GM18508 (cell line): ENCODE measurements around the gene C19orf47.

Source experiments
- ATAC-seq: cut with Tn5 transposase; IDR thresholded peaks from one replicate; pipeline ENCODE4 v1.9.1; 2021; ENCODE audit warnings: moderate number of reproducible peaks; ENCODE audit not compliant: insufficient read depth, unreplicated experiment

C19orf47 gene

DNA sequence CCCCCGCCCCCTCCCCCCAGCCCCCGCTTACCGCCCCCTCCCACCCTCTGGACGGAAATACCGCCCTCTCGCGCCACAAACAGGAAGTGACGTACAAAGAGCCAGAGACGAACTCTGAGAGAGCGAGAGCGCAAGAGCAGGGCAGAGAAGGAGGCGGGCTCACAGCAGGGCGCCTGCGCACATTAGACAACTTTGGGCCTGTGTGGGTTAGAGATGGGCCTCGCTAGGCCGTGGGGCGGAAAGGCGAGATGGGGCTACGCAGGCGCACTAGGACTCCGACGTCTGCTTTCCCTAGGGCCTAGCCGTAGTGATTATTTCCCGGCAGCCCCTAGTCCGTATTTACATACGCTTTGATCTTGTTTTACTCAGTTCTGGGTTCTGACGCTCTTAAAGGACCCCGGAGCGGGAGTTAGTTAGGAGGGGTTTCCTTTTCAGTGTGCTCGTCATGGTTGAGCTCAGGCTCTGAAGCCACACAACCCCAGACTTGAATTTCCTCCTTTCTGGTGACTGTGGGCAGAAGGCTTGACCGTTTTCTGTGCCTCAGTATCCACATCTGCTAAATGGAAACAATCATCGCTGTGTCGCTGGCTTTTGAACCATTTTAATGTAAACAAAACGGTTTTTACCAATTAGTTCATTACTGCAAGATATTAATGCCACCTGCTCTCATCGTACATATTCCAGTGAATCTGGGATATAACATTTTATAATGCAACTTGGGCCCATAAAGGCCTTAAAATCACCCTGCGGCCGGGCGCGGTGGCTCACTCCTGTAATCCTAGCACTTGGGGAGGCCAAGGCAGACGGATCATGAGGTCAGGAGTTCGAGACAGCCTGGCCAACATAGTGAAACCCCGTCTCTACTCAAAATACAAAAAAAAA, 62.6 kb downstream of the C19orf47 start:
- ATAC-seq: peak; percentile 71

DNA sequence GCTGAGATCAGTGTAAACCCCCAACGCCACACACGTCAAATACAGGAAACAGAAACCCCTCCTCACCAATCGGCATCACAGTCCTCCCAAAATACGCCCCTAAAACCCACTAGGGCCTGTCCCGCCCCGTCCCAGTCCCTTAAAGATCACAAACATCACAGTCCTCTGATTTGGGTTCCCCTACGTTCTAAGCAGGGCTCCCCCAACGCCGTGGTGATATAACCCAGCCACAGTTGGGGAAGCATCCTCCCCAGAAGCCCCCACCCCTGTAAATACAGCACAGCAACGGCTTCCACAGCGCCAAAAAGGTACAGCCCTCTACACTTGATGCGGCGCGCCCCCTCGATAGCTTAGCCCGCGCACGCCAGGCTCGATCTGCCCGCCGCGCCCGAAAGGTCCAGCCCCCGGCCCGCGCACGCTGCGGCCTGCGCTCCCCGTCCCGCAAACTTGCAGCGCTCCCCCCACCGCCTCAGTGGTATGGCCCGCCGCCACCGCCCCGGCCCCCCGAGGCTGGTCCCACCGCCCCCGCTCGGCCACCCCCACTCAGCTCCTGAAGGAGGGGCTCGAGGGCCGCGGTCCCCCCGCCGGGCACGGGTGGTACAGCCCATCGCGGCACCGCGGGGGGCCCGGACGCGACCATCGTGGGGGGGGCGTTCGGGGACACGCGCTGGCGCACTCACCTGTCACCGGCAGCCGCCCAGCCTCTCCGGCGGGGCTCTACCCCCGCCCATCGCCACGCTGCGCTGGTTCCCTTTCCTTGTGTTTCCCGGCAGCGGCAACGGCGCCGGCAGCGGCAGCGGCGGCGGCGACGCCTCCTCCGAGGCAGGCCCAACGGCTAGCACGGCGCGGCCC, 63.5 kb downstream of the C19orf47 start, which contains the start of gene AKT2:
AKT2 (minus strand) TSS at position 845 of the 852 bp plus-strand sequence. CDS start 20,078 bp downstream, outside the sequence.
- no peak for ATAC-seq

GRCh38 chr19:40284251-40284500, 64.0 kb downstream of the C19orf47 start:
- no peak for ATAC-seq

DNA sequence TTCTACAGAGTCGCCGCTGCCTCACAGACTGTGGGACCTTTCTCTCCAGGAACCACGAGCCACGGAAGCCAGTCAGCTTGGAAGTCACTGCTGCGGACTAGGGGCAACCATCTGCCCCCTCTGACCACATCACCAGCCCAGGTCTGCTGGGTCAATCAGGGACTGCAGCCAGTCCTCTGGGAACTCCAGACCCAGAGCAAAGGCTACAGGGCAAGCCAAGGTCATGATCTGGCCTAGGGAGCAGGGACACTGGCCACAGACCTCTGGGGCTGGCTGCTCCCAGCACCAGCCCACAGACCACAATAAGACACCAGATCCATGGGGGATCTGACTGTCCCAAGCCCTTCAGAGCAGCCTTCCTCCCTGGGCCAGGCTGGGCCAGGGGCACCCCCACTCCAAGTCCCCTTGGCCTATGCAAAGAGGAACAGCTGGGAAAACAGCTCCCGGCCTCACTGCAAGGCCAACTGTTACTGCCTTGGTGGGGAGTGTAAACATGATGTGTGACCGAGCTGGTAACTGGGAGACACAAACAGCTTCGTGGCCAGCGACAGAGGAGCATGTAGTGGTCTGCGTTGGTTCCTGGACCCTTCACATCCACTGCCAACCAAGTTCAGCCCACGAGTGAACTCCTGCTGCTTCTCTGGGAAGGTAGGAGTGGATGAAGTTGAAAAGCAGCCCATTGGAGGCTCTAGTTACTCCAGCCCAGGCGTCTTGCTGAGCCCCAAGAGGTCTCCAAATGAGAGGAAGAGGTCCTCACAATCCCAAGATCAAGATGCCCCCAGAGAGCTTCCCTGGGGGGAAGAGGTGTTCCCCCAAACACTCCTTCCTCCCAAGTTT, 64.6 kb downstream of the C19orf47 start:
- no peak for ATAC-seq

- no peak for ATAC-seq
These were observed 65.3 kb downstream of the C19orf47 start for GRCh38 chr19:40282920-40283319.

- no peak for ATAC-seq
These were observed 66.0 kb downstream of the C19orf47 start for GRCh38 chr19:40282209-40282580.

DNA sequence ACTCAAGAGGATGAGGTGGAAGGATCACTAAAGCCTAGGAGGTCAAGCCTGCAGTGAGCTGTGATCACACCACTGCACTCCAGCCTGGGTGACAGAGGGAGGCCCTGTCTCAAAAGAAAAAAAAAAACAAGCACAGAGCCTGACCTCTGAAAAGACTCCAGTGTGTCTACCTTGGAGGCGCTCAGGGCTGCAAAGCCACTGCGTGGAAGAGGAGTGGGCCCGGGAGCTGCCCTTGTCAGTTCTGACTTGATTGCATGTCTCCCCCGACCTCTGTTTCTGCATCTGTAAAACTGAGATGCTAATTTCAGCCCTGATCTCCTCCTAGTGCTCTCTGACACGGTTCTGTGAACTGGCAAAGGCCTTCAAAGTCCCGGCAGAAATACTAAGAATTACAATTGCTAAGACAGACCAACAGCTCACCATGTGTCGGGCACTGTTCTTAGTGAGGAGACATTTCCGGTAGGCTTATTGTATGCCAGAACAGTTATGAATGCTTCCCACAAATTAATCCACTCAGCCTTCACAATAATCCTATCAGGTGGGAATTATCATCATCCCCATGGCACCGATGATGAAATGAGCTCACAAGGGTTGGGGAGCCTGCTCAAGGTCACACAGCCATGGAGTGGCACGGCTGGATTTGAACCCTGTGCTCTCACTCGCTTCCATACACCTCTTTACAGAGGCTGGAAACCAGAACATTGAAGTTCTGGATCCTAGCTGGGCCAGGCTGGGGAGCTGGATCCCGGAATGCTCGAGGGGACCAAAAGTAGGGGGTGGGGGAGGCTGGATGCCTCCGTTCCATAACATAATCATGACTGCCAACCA, 66.6 kb downstream of the C19orf47 start:
- no peak for ATAC-seq

DNA sequence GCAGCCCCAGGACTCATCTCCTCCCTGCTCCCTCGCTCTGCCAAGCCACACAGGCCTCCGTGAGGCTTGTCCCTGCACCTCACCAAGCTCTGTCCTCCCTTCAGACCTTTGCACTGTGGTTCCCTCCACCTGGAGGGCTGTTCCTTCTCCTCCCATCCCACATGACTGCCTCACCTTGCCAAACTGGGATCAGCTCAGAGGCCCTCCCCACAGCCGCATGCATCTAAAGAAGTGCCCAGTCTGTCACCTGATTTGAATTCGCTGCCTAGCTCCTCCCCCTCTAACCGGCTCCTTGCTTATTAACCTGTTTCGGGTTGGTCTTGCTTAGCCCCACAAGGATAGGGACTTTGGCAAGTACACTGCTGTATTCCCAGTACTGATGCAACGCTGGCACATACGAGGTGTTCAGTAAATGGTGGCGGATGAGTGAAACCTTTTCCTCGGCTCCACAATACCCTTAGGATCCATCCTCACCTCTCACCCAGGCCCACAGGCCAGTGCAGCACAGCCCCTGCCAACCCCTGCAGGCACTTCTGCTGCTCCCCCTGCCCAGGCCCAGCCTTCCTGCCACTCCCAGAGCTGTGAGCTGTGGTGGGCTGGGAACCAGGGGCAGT, 67.5 kb downstream of the C19orf47 start:
- ATAC-seq: no peak

GRCh38 chr19:40279761-40280607, 68.2 kb downstream of the C19orf47 start:
- no peak for ATAC-seq

DNA sequence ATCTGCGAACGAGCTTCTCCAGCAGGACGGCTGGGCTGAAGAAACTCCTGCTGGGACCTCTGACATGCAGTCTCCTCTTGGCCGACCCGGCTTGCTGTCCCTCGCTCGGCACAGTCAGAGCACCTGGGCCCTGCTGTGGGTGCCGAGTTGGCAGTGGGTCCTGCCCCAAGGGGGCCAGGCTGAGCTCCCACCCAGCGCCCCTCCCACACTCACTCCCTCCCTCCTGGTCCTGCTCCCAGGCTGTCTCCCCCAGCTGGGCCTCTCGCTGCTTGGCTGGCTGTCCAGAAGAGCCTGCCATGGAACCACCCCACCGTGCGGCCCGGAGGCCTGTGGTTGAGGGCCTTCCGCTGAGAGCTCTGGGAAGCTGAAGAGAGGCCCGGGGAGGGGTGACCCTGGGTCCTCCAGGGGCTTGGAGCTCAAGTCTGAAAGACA, 69.1 kb downstream of the C19orf47 start:
- no peak for ATAC-seq

- no peak for ATAC-seq
These were observed 69.7 kb downstream of the C19orf47 start for GRCh38 chr19:40278361-40279035.

GRCh38 chr19:40277356-40278059, 70.7 kb downstream of the C19orf47 start:
- no peak for ATAC-seq

GRCh38 chr19:40274585-40275544, 73.3 kb downstream of the C19orf47 start:
- ATAC-seq: no peak

GRCh38 chr19:40273469-40274360, 74.5 kb downstream of the C19orf47 start:
- ATAC-seq: no peak

GRCh38 chr19:40272261-40272660, 75.9 kb downstream of the C19orf47 start:
- ATAC-seq: no peak
